ENCODE data around the gene RPS23.
A peak's percentile ranks its signal among the peaks of the same experiment; 100 is the strongest.

RPS23 gene

GRCh38 chr5:82290005-82290404 lies 11.9 kb upstream of the RPS23 start:
- no peaks in the 10 kb centered on the region for H3K9me3 Mint-ChIP-seq
- peaks cover 4% of the 10 kb centered on the region for H3K4me1 Mint-ChIP-seq
- no peak overlapping the region for H3K27ac Mint-ChIP-seq
- no peak for TF ChIP-seq CTCF (IDR thresholded peaks at IDR 0.05; ENCODE audit: unreplicated experiment in 3 of 3)
- no peaks in the 10 kb centered on the region for H3K27me3 Mint-ChIP-seq (ENCODE audit: low read depth)
- H3K4me3 Mint-ChIP-seq: no peak overlapping the region
- H3K36me3 Mint-ChIP-seq (ENCODE audit: low read depth): no peaks in the 10 kb centered on the region

- no peak for TF ChIP-seq CTCF (IDR thresholded peaks at IDR 0.05; ENCODE audit: unreplicated experiment in 3 of 3)
- Mint-ChIP-seq H3K36me3 (ENCODE audit: low read depth) (no peaks in the 10 kb centered on the region), H3K27me3 (ENCODE audit: low read depth) (no peaks in the 10 kb centered on the region), H3K27ac (no peak overlapping the region), H3K9me3 (no peaks in the 10 kb centered on the region), H3K4me3 (no peak overlapping the region), H3K4me1 (no peaks in the 10 kb centered on the region)
Measured at GRCh38 chr5:82287625-82288024, 9.5 kb upstream of the RPS23 start.

- Mint-ChIP-seq H3K36me3 (ENCODE audit: low read depth) (no peaks in the 10 kb centered on the region), H3K9me3 (no peaks in the 10 kb centered on the region), H3K27ac (no peak overlapping the region), H3K4me3 (no peak overlapping the region), H3K27me3 (ENCODE audit: low read depth) (no peaks in the 10 kb centered on the region), H3K4me1 (peaks cover 11% of the 10 kb centered on the region)
- TF ChIP-seq CTCF (IDR thresholded peaks at IDR 0.05; ENCODE audit: unreplicated experiment in 3 of 3): no peak
Measured at GRCh38 chr5:82285206-82285605, 7.1 kb upstream of the RPS23 start.

- no peak for TF ChIP-seq CTCF (IDR thresholded peaks at IDR 0.05; ENCODE audit: unreplicated experiment in 3 of 3)
- Mint-ChIP-seq H3K27ac (peak overlapping the region in 2 of 3 experiments; percentile 3 to 12), H3K9me3 (no peaks in the 10 kb centered on the region), H3K4me1 (peaks cover 22% of the 10 kb centered on the region), H3K36me3 (ENCODE audit: low read depth) (no peaks in the 10 kb centered on the region), H3K27me3 (ENCODE audit: low read depth) (no peaks in the 10 kb centered on the region), H3K4me3 (no peak overlapping the region)
Measured at GRCh38 chr5:82283893-82284292, 5.7 kb upstream of the RPS23 start.

- peak overlapping the region; percentile 91 to 94 (median 94) for H3K4me3 Mint-ChIP-seq
- H3K27me3 Mint-ChIP-seq (ENCODE audit: low read depth): no peaks in the 10 kb centered on the region
- peak overlapping the region; percentile 99 to 100 (median 99) for H3K27ac Mint-ChIP-seq
- H3K36me3 Mint-ChIP-seq (ENCODE audit: low read depth): peaks cover 36% of the 10 kb centered on the region
- peaks cover 45% of the 10 kb centered on the region for H3K4me1 Mint-ChIP-seq
- TF ChIP-seq CTCF (IDR thresholded peaks at IDR 0.05; ENCODE audit: unreplicated experiment in 3 of 3): no peak
- H3K9me3 Mint-ChIP-seq: no peaks in the 10 kb centered on the region
Measured at GRCh38 chr5:82278711-82279370, 687 bp upstream of the RPS23 start.

GRCh38 chr5:82277613-82277986 lies 554 bp downstream of the RPS23 start:
- no peak for TF ChIP-seq CTCF (IDR thresholded peaks at IDR 0.05; ENCODE audit: unreplicated experiment in 3 of 3)
- peak overlapping the region; percentile 91 to 94 (median 94) for H3K4me3 Mint-ChIP-seq
- H3K27ac Mint-ChIP-seq: peak overlapping the region; percentile 99 to 100 (median 99)
- no peaks in the 10 kb centered on the region for H3K27me3 Mint-ChIP-seq (ENCODE audit: low read depth)
- peaks cover 46% of the 10 kb centered on the region for H3K4me1 Mint-ChIP-seq
- peaks cover 48% of the 10 kb centered on the region for H3K36me3 Mint-ChIP-seq (ENCODE audit: low read depth)
- H3K9me3 Mint-ChIP-seq: no peaks in the 10 kb centered on the region
